GM13976 (cell line): ENCODE results near the gene C2orf81.
"Not testable (repeated sequence)": the region's sequence is repeated elsewhere in the genome, so short reads cannot be mapped to it uniquely, and the experiment has no call there.

ENCODE experiments used
- DNase-seq: peaks from one replicate; pipeline ENCODE4 v3.0.0; 2012; ENCODE audit warnings: low spot score
- CTCF ChIP-seq: IDR thresholded peaks from 2 replicates; pipeline ENCODE4 v1.5.1; 2012; ENCODE audit warnings: borderline replicate concordance, mild to moderate bottlenecking; ENCODE audit not compliant: insufficient read depth; ENCODE audit errors: extremely low read depth, missing control alignments, control extremely low read depth
- in situ Hi-C: fragments of 300-500 bp; cut with MboI; formaldehyde crosslinking; loops from one replicate; pipeline ENCODE4 v1.12.0; 2022; ENCODE audit warnings: low sequenced_read_pairs, mixed read lengths, inconsistent platforms; ENCODE audit not compliant: unreplicated experiment

The C2orf81 gene

GRCh38 chr2:74424995-74425406, 3.6 kb upstream of the C2orf81 start:
- no peak for TF ChIP-seq CTCF
- in situ Hi-C loops: no loop called here
- DNase-seq: no peak

- in situ Hi-C loops: no loop called here
- no peak for TF ChIP-seq CTCF
- DNase-seq: no peak
Observed at GRCh38 chr2:74424139-74424992, 2.9 kb upstream of the C2orf81 start.

- DNase-seq: no peak
- in situ Hi-C loops: no loop called here
- no peak for TF ChIP-seq CTCF
Observed at GRCh38 chr2:74423231-74424095, 2.0 kb upstream of the C2orf81 start.

DNA sequence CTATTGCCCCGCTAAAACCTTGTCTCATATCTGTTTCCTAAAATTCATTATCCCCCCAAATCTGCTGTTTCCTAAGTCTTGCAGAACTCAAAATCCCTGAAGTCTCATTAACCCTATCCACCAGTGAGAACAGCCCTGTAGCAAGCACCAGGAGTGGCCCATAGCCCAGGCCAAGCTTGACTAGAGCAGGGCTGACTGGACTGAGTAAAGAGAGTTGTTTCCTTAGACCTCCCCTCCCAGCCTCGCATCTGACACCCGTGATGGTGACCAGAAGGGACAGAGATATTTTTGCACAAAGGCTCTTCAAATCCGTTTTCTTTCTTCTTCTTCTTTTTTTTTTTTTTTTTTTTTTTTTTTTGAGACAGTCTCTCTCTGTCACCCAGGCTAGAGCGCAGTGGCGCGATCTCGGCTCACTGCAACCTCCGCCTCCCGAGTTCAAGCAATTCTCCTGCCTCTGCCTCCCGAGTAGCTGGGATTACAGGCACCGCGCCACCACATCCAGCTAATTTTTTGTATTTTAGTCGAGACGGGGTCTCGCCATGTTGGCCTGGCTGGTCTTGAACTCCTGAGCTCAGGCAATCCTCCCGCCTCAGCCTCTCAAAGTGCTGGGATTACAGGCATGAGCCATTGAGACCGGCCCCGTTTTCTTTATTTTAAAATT, 846 bp downstream of the C2orf81 start:
- in situ Hi-C loops, DNase-seq: not testable (repeated sequence)

- no peak for DNase-seq
- in situ Hi-C loops: no loop called here
- no peak for TF ChIP-seq CTCF
Observed at GRCh38 chr2:74420006-74420405, 1.4 kb downstream of the C2orf81 start.

- in situ Hi-C loops: no loop called here
- TF ChIP-seq CTCF: no peak
- no peak for DNase-seq
Observed at GRCh38 chr2:74419345-74419744, 2.1 kb downstream of the C2orf81 start.
